ENCODE data around the gene SMIM32. TPM values are rescaled to one million over a fixed set of nuclear protein-coding genes. Genes with fewer than 3 reads are reported as not detected.

Gene SMIM32
- total and polyA plus RNA-seq, 2 of the 4 experiments (the other 2 are of a cell fraction) = not detected

DNA sequence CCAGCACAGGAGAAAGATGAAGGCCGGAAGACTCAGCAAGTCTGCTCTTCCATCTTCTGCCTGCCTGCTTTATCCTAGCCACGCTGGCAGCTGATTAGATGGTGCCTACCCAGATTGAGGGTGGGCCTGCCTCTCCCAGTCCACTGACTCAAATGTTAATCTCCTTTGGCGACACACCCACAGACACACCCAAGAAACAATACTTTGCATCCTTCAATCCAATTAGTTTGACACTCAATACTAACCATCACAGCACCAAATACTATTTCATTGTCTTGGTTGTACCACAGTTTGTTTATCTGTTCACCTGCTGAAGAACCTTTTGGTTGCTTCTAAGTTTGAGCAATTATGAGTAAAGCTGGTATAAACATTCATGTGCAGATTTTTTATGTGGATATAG, 23.7 kb downstream of the SMIM32 start:
- CTCF ChIA-PET = no interaction called here

More for the DNA sequence above, 23.7 kb downstream of the SMIM32 start:
- no peak overlapping the region for H2BK15ac ChIP-seq (ENCODE audit: low read depth, low read length)
- no peak overlapping the region for H3K4me3 ChIP-seq (ENCODE audit: insufficient read depth, low read depth, low read length)
- H4K91ac ChIP-seq (ENCODE audit: insufficient read depth, low read depth, low read length) = no peak overlapping the region
- no TSS peak for BruUV-seq (replicated peaks)
- no peak overlapping the region for H4K5ac ChIP-seq (ENCODE audit: low read depth, low read length)
- H2AK9ac ChIP-seq (replicated peaks; ENCODE audit: low read depth, low read length, poor library complexity) = no peak overlapping the region
- H3K27ac ChIP-seq (ENCODE audit: insufficient read depth, low read length) = no peak overlapping the region
- POLR2A ChIA-PET (ENCODE audit: unreplicated experiment) = no interaction called here
- H2BK120ac ChIP-seq (ENCODE audit: low read depth, low read length) = no peak overlapping the region
- H3K9ac ChIP-seq (ENCODE audit: low read depth, low read length) = no peak overlapping the region
- in situ Hi-C loops (cut with MboI; ENCODE audit: low sequenced_read_pairs) = no loop called here
- H3K4me2 ChIP-seq (ENCODE audit: low read depth, low read length) = no peak overlapping the region
- H3K79me1 ChIP-seq (ENCODE audit: low read depth in 1 of 2, low read length in 2 of 2) = peaks cover 13 to 25% of the 10 kb centered on the region in 2 experiments
- DNase-seq (no peak), ATAC-seq (ENCODE audit: low read depth) (no peak)
- peaks cover 12% of the 10 kb centered on the region for H3K36me3 ChIP-seq (ENCODE audit: control insufficient read depth, insufficient read depth, low read length)
- H3K56ac ChIP-seq (ENCODE audit: extremely low read depth, insufficient read depth, low read length) = no peak overlapping the region
- TF ChIP-seq, protein P1, sequence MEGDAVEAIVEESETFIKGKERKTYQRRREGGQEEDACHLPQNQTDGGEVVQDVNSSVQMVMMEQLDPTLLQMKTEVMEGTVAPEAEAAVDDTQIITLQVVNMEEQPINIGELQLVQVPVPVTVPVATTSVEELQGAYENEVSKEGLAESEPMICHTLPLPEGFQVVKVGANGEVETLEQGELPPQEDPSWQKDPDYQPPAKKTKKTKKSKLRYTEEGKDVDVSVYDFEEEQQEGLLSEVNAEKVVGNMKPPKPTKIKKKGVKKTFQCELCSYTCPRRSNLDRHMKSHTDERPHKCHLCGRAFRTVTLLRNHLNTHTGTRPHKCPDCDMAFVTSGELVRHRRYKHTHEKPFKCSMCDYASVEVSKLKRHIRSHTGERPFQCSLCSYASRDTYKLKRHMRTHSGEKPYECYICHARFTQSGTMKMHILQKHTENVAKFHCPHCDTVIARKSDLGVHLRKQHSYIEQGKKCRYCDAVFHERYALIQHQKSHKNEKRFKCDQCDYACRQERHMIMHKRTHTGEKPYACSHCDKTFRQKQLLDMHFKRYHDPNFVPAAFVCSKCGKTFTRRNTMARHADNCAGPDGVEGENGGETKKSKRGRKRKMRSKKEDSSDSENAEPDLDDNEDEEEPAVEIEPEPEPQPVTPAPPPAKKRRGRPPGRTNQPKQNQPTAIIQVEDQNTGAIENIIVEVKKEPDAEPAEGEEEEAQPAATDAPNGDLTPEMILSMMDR (conservative IDR thresholded peaks at IDR 0.05; ENCODE audit: low read depth, low read length) = no peak
- TF ChIP-seq CHD1 (IDR thresholded peaks at IDR 0.05; ENCODE audit: low read depth, low read length) (no peak), FOS (IDR thresholded peaks at IDR 0.05; ENCODE audit: low read depth, low read length) (no peak)
- no peak overlapping the region for H3K14ac ChIP-seq (replicated peaks; ENCODE audit: low read depth, low read length)
- H4K8ac ChIP-seq (ENCODE audit: low read depth in 2 of 2, low read length in 2 of 2) = no peak overlapping the region
- no peaks in the 10 kb centered on the region for H3K9me1 ChIP-seq (ENCODE audit: insufficient read depth, low read length)
- no peak overlapping the region for H3K4ac ChIP-seq (ENCODE audit: low read depth, low read length)
- H3K27me3 ChIP-seq (ENCODE audit: control insufficient read depth, insufficient read depth, low read length) = no peaks in the 10 kb centered on the region
- H4K20me1 ChIP-seq (ENCODE audit: insufficient read depth, low read length) = peaks cover 4% of the 10 kb centered on the region; the same call in 1 of the 2 replicates
- H2AFZ ChIP-seq (replicated peaks; ENCODE audit: low read length, poor library complexity) = no peak overlapping the region
- H2BK20ac ChIP-seq (ENCODE audit: low read depth, low read length) = no peak overlapping the region
- H2AK5ac ChIP-seq (ENCODE audit: low read depth, low read length) = no peak overlapping the region
- H3K9me3 ChIP-seq (ENCODE audit: control insufficient read depth, insufficient read depth, low read length) = no peaks in the 10 kb centered on the region
- H3K23ac ChIP-seq (ENCODE audit: low read depth, low read length) = no peak overlapping the region
- no peak overlapping the region for H2BK5ac ChIP-seq (ENCODE audit: low read depth, low read length, poor library complexity, severe bottlenecking)
- H3K4me1 ChIP-seq (ENCODE audit: control insufficient read depth, insufficient read depth, low read length) = no peaks in the 10 kb centered on the region
- intact Hi-C loops (cut with micrococcal nuclease) = no loop called here
- 100% methylated on average over 1 of the region's 3 CpGs; no CpG with 5 or more reads in 1 of the 2 experiments for WGBS, 2 experiments (ENCODE audit: extremely low coverage in 2 of 2, insufficient read length in 1 of 2)
- dilution Hi-C loops (cut with HindIII; ENCODE audit: low sequenced_read_pairs, unreplicated experiment) = no loop called here
- H3K18ac ChIP-seq (ENCODE audit: low read depth, low read length) = no peak overlapping the region

Measured in IMR-90 (cell line).